Skeletal muscle cell (primary cell): Measurements from ENCODE around the gene CCDC126.
"Not testable (repeated sequence)": the region's sequence is repeated elsewhere in the genome, so short reads cannot be mapped to it uniquely, and the experiment has no call there.

ENCODE experiments used
- DNase-seq: peaks from one replicate; pipeline ENCODE4 v3.0.0-alpha.2; 2010; ENCODE audit warnings: low read depth
- H3K4me3 ChIP-seq: 2 replicates; pipeline ENCODE4 v1.5.1; 2011; ENCODE audit warnings: low read depth, mild to moderate bottlenecking, control low read depth, low read length, moderate library complexity

Gene CCDC126

DNA sequence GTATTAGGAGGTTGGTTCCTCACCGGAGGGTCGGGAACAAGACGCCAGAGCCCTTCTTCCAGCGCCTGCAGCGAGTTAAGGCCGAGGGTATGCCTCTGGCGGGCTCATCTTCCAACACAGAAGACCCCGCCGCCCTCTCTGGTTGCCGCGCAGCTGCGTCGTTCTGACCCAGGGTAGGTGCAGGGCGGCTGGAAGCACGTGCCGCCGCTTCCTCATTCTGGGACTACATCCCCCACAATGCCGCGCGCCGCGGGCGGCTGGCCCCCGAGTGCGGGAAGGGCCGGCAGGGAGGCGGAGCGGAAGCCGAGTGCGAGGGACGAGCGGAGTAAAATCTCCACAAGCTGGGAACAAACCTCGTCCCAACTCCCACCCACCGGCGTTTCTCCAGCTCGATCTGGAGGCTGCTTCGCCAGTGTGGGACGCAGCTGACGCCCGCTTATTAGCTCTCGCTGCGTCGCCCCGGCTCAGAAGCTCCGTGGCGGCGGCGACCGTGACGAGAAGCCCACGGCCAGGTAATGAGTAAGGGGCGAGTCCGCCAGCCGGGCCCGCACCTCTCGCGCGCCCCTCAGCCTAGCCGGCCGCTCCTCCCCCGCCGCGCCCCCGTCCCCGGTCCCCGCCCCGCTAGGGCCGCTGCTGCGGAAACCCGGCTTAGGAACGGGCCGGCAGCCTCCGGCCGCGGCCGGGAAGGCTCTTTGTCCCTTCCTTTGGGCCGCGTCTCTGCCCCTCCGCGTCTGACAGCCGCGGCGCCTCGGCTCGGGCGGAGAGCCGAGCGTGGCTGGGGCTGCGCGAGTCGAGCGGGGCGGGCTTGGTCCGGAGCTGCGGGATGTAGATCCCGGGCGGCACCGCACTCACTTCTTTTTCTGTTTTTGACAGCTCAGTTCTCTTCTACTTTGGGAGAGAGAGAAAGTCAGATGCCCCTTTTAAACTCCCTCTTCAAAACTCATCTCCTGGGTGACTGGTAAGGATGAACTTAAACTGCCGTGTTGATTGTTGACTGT lies at the start of gene CCDC126:
TSS of gene CCDC126 (plus strand) at position 289 of the 998 bp plus-strand sequence. CDS start 13,934 bp downstream, outside the sequence.
- peak; percentile 64 for DNase-seq
- peak within 1 kb of the TSS; percentile 60 for H3K4me3 ChIP-seq

DNA sequence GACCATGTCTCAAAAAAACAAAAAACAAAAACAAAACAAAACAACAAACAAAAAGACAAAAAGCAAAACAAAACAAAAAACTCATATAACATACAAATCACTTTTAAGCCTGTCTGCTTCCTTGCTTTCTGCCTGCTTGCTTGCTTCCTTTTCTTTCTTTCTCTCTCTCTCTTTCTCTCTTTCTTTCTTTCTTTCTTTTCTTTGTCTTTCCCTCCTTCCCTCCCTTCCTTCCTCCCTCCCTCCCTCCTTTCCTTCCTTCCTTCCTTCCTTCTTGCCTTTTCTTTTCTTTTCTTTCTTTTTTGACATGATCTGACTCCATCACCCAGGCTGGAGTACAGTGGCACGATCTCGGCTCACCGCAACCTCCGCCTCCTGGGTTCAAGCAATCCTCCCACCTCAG lies 49.5 kb upstream of the CCDC126 start:
- no peak overlapping the region for H3K4me3 ChIP-seq
- DNase-seq: no peak

DNA sequence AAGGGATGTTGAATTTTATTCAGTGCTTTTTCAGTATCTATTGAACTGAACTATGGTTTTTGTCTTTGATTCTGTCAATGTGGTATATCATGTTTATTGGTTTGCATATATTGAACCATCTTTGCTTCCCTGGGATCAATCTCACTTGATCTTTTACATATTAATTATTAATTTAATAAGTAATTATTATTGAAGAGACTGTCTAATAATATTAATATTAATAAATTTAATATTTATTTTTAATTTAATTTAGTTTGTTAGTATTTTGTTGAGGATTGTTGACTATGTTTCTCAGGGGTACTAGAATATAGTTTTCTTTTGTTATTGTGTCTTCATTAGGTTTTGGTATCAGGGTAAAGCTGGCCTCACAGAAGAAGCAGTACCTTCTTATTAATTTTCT lies 38.9 kb upstream of the CCDC126 start:
- no peak overlapping the region for H3K4me3 ChIP-seq
- DNase-seq: no peak

DNA sequence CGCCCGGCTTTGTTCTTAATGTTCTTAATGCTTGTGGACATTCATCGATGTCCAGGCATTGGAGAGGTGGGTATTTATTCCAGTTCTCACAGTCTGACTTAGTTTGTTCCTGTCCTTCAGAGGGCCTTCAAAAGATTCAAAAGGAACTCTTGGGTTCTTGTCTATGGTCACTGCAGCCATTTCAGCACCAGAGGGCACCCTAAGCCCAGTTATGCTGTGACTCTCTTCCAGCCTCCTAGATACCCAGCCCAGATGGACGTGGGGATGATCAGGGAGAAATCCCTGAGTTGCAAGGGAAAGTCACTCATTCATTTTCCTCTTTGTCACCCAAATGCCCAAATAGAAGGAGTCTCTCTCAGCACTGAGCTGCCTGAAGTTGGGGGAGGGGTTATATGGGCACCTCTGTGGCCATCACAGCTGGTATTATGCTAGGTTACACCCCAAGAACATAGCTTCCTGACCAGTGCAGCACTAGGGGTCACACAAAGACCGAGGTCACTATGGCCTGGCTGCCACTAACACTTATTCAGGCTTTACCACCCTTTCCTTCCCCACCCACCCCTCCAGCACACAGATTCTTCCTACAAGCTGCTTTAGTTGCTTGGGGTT lies 26.5 kb upstream of the CCDC126 start:
- no peak overlapping the region for H3K4me3 ChIP-seq
- peak; percentile 25 for DNase-seq

- not testable (repeated sequence) for H3K4me3 ChIP-seq, DNase-seq
Observed at GRCh38 chr7:23581975-23582374, 15.2 kb upstream of the CCDC126 start.

DNA sequence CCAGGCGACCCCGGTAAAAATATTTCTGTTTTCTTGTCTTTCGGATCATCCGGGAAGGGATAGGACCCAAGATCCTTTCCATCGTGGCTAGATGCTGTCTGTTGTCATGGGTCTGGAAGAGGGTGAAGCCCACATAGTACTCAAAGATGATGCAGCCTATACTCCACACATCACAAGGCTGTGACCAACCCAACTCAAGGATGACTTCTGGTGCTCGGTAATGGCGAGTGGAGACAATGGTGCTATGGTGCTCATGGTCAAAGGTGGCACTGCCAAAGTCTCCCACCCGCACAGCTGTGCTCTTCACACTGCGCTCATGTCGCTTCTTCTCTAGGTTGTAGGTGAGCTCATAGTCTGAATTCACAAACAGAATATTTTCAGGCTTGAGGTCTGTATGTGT lies 11.9 kb upstream of the CCDC126 start:
- H3K4me3 ChIP-seq, DNase-seq: not testable (repeated sequence)

DNA sequence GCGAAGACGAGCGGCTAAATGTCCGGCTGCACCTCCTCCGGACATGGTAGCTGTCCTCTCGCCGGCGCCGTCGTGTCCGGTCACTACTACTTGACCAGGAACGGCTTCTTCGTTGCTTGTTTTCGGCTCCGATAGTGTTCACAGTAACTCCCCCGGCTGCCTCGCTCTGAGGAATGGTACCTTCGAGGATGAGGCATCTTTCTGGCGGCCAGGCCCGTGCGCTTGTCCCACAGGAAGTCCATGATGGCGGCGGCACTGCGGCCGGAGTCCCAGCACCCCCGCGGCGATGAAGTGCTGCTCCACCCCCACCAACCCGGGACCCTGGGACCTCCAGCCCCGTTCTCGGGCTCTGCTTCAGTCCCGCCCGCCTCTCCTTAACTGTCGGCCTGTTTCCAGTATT lies 11.0 kb upstream of the CCDC126 start:
- H3K4me3 ChIP-seq: no peak overlapping the region
- DNase-seq: no peak

- no peak for DNase-seq
- no peak overlapping the region for H3K4me3 ChIP-seq
Observed at GRCh38 chr7:23590529-23590928, 6.7 kb upstream of the CCDC126 start.

DNA sequence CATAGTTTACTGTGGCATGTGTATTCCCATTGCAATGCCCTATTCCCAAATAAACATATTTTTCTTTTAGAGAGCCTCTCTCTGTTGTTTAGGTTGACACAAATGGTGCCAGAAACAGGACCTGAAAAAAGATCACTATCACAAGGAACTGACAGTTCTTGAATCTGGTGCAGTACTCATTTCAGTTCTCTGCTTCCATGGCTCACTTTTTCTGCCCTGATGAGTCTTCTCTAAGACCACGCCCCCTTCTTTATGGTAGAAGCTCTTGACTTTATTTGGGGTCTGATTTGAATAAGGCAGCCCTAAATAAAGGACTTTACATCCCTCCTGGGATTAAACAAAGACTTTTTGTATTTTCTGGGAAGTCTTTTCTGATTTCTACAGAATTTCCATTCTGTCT lies 3.5 kb upstream of the CCDC126 start:
- DNase-seq: no peak
- no peak overlapping the region for H3K4me3 ChIP-seq

- DNase-seq: no peak
- H3K4me3 ChIP-seq: no peak overlapping the region
Observed at GRCh38 chr7:23594879-23595604, 2.1 kb upstream of the CCDC126 start.

- peak overlapping the region; percentile 60 for H3K4me3 ChIP-seq
- DNase-seq: no peak
Observed at GRCh38 chr7:23598296-23598695, 1.1 kb downstream of the CCDC126 start.

DNA sequence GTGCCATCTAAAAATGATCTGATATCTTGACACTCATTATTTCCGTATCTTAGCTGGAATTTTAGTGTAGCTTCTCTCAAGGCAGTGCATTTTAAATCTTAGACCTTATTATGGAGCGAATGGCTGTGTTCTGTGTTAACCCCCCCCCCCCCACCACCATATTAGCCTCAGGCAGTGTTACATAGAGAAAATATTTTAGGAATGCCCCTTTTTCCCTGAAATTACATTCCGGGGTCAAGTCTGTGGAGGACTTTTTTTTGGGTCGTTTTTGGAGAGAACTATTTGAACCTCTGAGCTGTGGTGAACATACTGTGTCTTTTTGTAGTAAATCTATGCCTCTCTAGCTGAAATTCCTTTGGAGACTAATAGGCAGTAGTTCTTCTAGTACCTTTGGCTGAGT lies 3.1 kb downstream of the CCDC126 start:
- no peak overlapping the region for H3K4me3 ChIP-seq
- no peak for DNase-seq

- no peak for DNase-seq
- no peak overlapping the region for H3K4me3 ChIP-seq
Observed at GRCh38 chr7:23603632-23604295, 6.6 kb downstream of the CCDC126 start.

DNA sequence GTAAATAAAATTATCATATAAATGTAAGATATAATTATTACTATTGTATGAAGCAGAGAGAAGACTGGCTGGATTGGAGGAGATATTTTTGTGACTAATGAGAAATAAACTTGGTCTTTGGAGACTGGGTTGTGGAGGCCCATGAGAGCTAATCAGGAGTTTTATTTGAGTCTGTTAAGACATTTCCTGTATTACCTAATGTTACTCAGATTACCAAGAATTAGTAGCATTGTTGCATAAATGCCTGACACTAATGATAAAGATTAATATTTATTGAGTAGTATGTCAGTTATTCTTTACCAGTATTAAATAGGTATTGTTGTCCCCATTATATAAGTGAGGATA lies 7.1 kb downstream of the CCDC126 start:
- no peak for DNase-seq

GRCh38 chr7:23607130-23607529 lies 9.9 kb downstream of the CCDC126 start:
- no peak for DNase-seq
- H3K4me3 ChIP-seq: no peak overlapping the region

More for the DNA sequence above, 7.1 kb downstream of the CCDC126 start:
- no peak overlapping the region for H3K4me3 ChIP-seq

DNA sequence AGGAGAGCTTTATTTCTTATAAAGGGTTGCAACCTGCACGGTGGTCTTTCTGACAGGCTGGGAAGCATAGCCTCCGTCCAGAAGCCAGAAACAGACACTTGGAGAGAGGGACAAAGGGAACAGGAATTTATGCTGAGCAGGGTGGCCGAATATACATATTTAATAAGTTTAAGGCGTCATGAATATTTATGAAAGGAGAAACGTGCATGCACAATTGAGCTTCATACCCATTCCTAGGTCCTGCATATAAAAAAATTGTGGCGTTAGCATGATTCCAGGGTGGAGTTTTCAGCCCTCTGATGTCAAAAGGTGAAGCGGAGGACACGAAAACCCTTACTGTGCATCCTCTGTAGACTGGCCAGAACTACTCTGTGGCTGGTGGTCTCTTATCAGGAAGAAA lies 10.7 kb downstream of the CCDC126 start:
- no peak for DNase-seq
- no peak overlapping the region for H3K4me3 ChIP-seq

DNA sequence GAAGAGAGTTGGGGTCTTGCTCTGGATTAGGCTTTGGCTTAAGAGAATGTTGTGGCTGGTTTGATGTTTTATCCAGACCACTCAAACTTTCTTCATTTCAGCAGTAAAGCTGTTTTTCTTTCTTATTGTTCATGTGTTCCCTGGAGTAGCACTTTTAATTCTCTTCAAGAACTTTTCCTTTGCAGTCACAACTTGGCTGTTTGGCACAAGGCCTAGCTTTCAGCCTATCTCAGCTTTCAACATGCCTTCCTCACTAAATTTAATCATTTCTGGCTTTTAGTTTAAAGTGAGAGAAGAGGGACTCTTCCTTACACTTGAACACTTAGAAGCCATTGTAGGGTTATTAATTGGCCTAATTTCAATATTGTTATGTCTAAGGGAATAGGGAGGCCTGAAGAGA lies 18.1 kb downstream of the CCDC126 start:
- H3K4me3 ChIP-seq: no peak overlapping the region
- no peak for DNase-seq

DNA sequence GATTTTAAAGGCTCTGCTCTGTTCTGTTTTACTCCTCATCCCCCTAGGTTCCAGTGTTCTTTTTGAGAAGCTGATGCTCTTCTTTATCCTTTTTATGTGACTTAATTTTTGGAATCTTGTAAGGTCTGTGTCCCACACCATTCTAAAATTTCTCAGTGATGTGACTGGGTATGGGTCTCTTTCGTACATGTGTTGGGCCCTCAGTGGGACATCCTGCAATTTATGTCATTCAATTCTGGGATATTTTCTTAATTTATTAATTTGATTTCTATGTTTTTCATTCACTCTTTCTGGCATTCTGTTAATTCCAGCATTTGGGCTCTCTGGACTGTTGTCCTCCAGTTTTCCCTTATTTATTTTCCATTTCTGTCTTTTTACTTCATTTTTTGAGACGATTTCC lies 19.4 kb downstream of the CCDC126 start:
- H3K4me3 ChIP-seq: no peak overlapping the region
- DNase-seq: no peak

- DNase-seq: no peak
- no peak overlapping the region for H3K4me3 ChIP-seq
Observed at GRCh38 chr7:23617482-23617881, 20.3 kb downstream of the CCDC126 start.

- no peak for DNase-seq
Observed at GRCh38 chr7:23618241-23618640, 21.1 kb downstream of the CCDC126 start.

More at GRCh38 chr7:23618241-23618640, 21.1 kb downstream of the CCDC126 start:
- no peak overlapping the region for H3K4me3 ChIP-seq
